ENCODE results near the gene ATAD5. TPM values are rescaled to one million over a fixed set of nuclear protein-coding genes. Genes with fewer than 3 reads are reported as not detected.

Gene ATAD5
- total RNA-seq, 6 experiments from 2014 or later, result 0.29 to 2.7 (median 0.67) TPM

- no peak overlapping the region for H3K27ac ChIP-seq
These were observed 815 bp downstream of the ATAD5 start for GRCh38 chr17:30832438-30833124.

DNA sequence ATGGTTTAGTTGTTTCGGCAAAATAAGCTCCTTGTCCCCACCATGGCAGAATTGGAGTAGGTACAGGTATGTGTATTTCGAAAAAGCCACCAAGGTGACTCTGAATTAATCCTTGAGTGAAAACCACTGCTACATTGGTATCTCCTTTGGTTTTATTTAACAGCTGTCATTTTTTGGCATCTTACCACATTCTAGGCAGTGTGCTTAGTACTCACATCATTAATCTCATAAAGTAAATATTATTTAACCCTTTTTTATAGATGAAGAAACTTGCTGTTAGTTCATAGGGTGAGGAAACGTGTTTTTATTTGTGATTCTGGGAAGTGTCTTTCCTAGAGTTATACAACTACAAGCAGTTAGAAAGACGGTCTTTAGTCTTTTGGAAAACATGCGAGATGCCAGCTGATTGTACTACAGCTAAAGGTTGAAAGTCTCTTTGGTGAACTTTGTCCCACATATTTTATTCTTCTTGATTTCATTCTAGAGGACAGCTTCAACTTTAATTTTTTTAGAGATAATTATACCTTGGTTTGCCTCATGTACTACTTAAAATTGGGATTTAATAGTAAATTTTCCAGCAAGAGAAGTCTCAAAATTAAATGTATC lies 6.5 kb downstream of the ATAD5 start:
- no peak overlapping the region for H3K4me3 ChIP-seq
- intact Hi-C loops (cut with DNase I), result no loop called here
- WGBS (ENCODE audit: insufficient coverage, low coverage, low lambda C conversion rate, missing lambda C conversion rate), result 62% methylated on average over 5 of the region's 5 CpGs
- no peaks in the 10 kb centered on the region for H3K9me3 ChIP-seq
- no peak overlapping the region for H3K27ac ChIP-seq
- DNase-seq (no peak), ATAC-seq (peak; percentile 37 to 73 (median 56))
- peaks cover 0 to 5% (median 0%) of the 10 kb centered on the region in 4 donors for H3K4me1 ChIP-seq
- no peaks in the 10 kb centered on the region for H3K36me3 ChIP-seq
- TF ChIP-seq POLR2A (IDR thresholded peaks at IDR 0.05), result no peak
- no peak for TF ChIP-seq CTCF (IDR thresholded peaks at IDR 0.05)
- H3K27me3 ChIP-seq, result no peaks in the 10 kb centered on the region

More at GRCh38 chr17:30832438-30833124, 815 bp downstream of the ATAD5 start:
- Histone ChIP-seq H3K9me3 (no peaks in the 10 kb centered on the region), H3K4me3 (peak overlapping the region; percentile 65 to 74 (median 69)), H3K27me3 (no peaks in the 10 kb centered on the region), H3K4me1 (peaks cover 0 to 4% (median 0%) of the 10 kb centered on the region in 4 donors), H3K36me3 (no peaks in the 10 kb centered on the region)
- no peak for ATAC-seq
- TF ChIP-seq CTCF (IDR thresholded peaks at IDR 0.05), result no peak
- no peak for TF ChIP-seq POLR2A (IDR thresholded peaks at IDR 0.05)
- DNase-seq, result no peak
- intact Hi-C loops (cut with DNase I), result no loop called here
- WGBS (ENCODE audit: insufficient coverage, low coverage, low lambda C conversion rate, missing lambda C conversion rate), result under 1% methylated on average over 15 of the region's 15 CpGs

DNA sequence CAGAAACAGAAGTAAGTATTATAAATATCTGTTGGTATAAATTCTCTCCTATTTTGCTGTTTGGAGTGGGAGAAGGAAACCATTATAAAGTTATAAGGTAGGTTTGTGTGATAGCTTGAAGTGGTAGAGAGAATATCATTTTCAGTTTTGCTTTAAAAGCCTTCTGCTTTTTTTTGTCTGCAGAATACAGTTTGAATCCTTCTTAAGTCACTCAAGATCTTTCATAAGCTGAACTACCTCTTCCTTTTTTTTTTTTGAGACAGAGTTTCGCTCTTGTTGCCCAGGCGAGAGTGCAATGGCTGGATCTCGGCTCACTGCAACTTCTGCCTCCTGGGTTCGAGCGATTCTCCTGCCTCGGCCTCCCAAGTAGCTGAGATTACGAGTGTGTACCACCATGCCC lies 9.0 kb downstream of the ATAD5 start:
- Histone ChIP-seq H3K4me1 (peaks cover 0 to 5% (median 0%) of the 10 kb centered on the region in 4 donors), H3K9me3 (no peaks in the 10 kb centered on the region), H3K36me3 (no peaks in the 10 kb centered on the region), H3K4me3 (no peak overlapping the region), H3K27ac (peak overlapping the region in 1 of 3 donors; percentile 31), H3K27me3 (no peaks in the 10 kb centered on the region)
- DNase-seq (no peak), ATAC-seq (peak in 2 of 4 donors; percentile 15 to 42)
- no peak for TF ChIP-seq POLR2A (IDR thresholded peaks at IDR 0.05)
- 86% methylated on average over 6 of the region's 7 CpGs for WGBS (ENCODE audit: insufficient coverage, low coverage, low lambda C conversion rate, missing lambda C conversion rate)
- intact Hi-C loops (cut with DNase I), result no loop called here

- no peak overlapping the region for H3K27ac ChIP-seq
- H3K4me1 ChIP-seq, result no peaks in the 10 kb centered on the region
- intact Hi-C loops (cut with DNase I), result no loop called here
- DNase-seq (no peak), ATAC-seq (no peak)
- WGBS (ENCODE audit: insufficient coverage, low coverage, low lambda C conversion rate, missing lambda C conversion rate), result 42% methylated on average over 2 of the region's 6 CpGs
- TF ChIP-seq POLR2A (IDR thresholded peaks at IDR 0.05) (no peak), CTCF (IDR thresholded peaks at IDR 0.05) (no peak)
- H3K9me3 ChIP-seq, result no peaks in the 10 kb centered on the region
- H3K27me3 ChIP-seq, result no peaks in the 10 kb centered on the region
- H3K4me3 ChIP-seq, result no peak overlapping the region
- no peaks in the 10 kb centered on the region for H3K36me3 ChIP-seq
These were observed 16.3 kb downstream of the ATAD5 start for GRCh38 chr17:30848021-30848420.

DNA sequence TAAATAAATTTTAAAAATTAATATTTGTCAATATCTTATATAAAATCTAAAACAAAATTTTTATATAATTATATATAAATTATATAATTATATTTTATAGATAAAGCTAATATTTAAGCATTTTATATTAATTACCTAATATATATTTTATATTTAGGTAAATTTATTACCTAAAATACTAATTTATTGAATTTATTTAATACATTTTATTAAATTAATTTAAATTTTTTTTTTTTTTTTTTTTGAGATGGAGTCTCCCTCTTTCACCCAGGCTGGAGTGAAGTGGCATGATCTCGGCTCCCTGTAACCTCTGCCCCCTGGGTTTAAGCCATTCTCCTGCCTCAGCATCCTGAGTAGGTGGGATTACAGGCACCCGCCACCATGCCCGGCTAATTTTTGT lies 22.4 kb downstream of the ATAD5 start:
- intact Hi-C loops (cut with DNase I), result no loop called here
- Histone ChIP-seq H3K36me3 (no peaks in the 10 kb centered on the region), H3K9me3 (no peaks in the 10 kb centered on the region), H3K27ac (no peak overlapping the region), H3K4me1 (no peaks in the 10 kb centered on the region), H3K4me3 (no peak overlapping the region), H3K27me3 (no peaks in the 10 kb centered on the region)
- WGBS (ENCODE audit: insufficient coverage, low coverage, low lambda C conversion rate, missing lambda C conversion rate), result 73% methylated on average over 2 of the region's 3 CpGs
- TF ChIP-seq POLR2A (IDR thresholded peaks at IDR 0.05), result no peak
- no peak for TF ChIP-seq CTCF (IDR thresholded peaks at IDR 0.05)
- ATAC-seq (no peak), DNase-seq (no peak)
